C4-2B (cell line): ENCODE data around the gene PTPRN2.

Experiments used
- CTCF ChIP-seq: fragments of 450-650 bp; conservative IDR thresholded peaks from 2 replicates; pipeline ENCODE4 v1.5.1; 2017; ENCODE audit warnings: mild to moderate bottlenecking
- ZFX ChIP-seq: fragments of 450-650 bp; IDR thresholded peaks from 2 replicates; pipeline ENCODE4 v1.6.1; 2017

DNA sequence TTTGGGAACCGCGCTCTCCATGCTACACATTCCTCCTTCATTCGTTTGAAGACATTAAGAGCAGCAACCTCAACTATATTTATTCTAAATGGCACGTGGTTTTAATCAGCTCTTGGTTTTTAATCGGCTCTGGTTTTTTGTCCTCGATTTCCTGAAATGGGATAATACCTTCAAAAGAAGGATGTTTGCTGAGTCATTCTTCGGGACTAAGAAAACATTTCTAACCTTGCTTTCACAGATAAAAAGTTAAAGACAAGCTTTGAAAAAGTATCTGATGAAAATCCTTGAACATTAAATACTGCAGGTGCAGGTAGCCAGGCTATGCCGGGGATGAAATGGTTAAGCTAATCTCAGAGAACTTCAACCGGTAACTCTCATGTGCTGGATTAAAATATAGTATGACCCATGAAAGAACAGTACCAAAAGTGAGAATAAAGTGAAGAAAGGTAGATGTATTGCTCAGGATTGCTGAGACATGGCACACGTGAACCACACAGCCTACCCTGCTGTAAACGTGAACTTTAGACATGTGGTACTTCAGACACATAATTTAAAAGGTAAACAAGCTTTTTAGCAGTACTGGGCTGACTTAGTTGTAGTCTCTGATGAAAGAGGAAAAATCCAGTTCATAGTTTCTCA, 89.1 kb downstream of the PTPRN2 start:
- no peak for TF ChIP-seq CTCF
- no peak for TF ChIP-seq ZFX
